Breast epithelium (tissue), 3 donors: Measurements from ENCODE around the gene MTRF1L.

Experiments
- POLR2A ChIP-seq: fragments of 450-650 bp; IDR thresholded peaks from one replicate; pipeline ENCODE4 v1.6.1; 2016; ENCODE audit warnings: antibody characterized with exemption, mild to moderate bottlenecking, moderate library complexity
- POLR2AphosphoS5 ChIP-seq, 3 donors: sonication (generic); formaldehyde crosslinking; IDR thresholded peaks; one replicate each; pipeline ENCODE4 v1.6.1; 2017; ENCODE audit warnings: antibody characterized with exemption in 3 of 3
- TF ChIP-seq, protein P1 (sequence below), 3 donors: fragments of 450-650 bp; IDR thresholded peaks; one replicate each; pipeline ENCODE4 v1.5.1; 2016 to 2017; ENCODE audit warnings: antibody characterized with exemption in 3 of 3, mild to moderate bottlenecking in 3 of 3, moderate library complexity in 3 of 3

DNA sequence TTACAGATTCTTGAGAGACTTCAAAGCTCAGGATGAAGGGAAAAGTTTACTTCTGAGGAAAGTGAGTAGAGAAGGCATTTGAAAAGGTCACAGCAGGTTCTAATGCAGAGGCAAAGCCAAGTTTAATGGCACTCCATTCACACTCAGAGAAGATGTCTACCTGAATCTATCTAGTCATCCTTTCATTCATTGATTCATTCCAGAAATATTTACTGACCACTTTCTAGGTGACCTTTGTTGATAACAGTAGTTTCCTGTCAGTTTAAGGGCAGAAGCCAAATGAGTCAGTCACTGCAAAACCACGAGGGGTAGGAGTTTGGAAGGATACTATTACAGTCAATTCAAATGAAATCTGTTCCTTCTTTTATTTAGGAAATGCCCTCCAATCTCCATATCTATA lies 50.5 kb downstream of the MTRF1L start:
- TF ChIP-seq, protein P1, sequence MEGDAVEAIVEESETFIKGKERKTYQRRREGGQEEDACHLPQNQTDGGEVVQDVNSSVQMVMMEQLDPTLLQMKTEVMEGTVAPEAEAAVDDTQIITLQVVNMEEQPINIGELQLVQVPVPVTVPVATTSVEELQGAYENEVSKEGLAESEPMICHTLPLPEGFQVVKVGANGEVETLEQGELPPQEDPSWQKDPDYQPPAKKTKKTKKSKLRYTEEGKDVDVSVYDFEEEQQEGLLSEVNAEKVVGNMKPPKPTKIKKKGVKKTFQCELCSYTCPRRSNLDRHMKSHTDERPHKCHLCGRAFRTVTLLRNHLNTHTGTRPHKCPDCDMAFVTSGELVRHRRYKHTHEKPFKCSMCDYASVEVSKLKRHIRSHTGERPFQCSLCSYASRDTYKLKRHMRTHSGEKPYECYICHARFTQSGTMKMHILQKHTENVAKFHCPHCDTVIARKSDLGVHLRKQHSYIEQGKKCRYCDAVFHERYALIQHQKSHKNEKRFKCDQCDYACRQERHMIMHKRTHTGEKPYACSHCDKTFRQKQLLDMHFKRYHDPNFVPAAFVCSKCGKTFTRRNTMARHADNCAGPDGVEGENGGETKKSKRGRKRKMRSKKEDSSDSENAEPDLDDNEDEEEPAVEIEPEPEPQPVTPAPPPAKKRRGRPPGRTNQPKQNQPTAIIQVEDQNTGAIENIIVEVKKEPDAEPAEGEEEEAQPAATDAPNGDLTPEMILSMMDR (IDR thresholded peaks at IDR 0.05): no peak
- TF ChIP-seq POLR2A (no peak), POLR2AphosphoS5 (IDR thresholded peaks at IDR 0.05) (no peak)
